KMS-11 (cell line): ENCODE data around the gene MYO18A.
A peak's percentile ranks its signal among the peaks of the same experiment; 100 is the strongest.

Experiments used
- H2AFZ ChIP-seq: fragments of 200-600 bp; sonication (generic); 2 replicates; pipeline ENCODE4 v1.6.1; 2016; ENCODE audit warnings: antibody characterized with exemption, mixed run types, low read depth
- H3K27ac ChIP-seq: fragments of 200-600 bp; sonication (generic); 2 replicates; pipeline ENCODE4 v1.6.1; 2016; ENCODE audit warnings: mild to moderate bottlenecking, mixed run types
- H3K27me3 ChIP-seq: fragments of 200-600 bp; sonication (generic); 2 replicates; pipeline ENCODE4 v1.6.1; 2017; ENCODE audit warnings: mild to moderate bottlenecking, low read depth, mixed run types, moderate library complexity; ENCODE audit not compliant: insufficient read depth
- H3K36me3 ChIP-seq: fragments of 200-600 bp; sonication (generic); 2 replicates; pipeline ENCODE4 v1.6.1; 2017; ENCODE audit warnings: mild to moderate bottlenecking, mixed run types; ENCODE audit not compliant: insufficient read depth
- H3K4me1 ChIP-seq: fragments of 200-600 bp; sonication (generic); 2 replicates; pipeline ENCODE4 v1.6.1; 2016; ENCODE audit warnings: mild to moderate bottlenecking, low read depth, mixed run types; ENCODE audit not compliant: poor library complexity, severe bottlenecking
- H3K4me2 ChIP-seq: fragments of 200-600 bp; sonication (generic); 2 replicates; pipeline ENCODE4 v1.7.0; 2016; ENCODE audit warnings: mild to moderate bottlenecking, mixed run types
- H3K4me3 ChIP-seq: fragments of 200-600 bp; sonication (generic); IDR thresholded peaks from 2 replicates; pipeline ENCODE4 v1.6.1; 2017; ENCODE audit warnings: low read depth, low read length, mixed read lengths; ENCODE audit not compliant: insufficient read depth
- H3K79me2 ChIP-seq: fragments of 200-600 bp; sonication (generic); 2 replicates; pipeline ENCODE4 v1.6.1; 2016; ENCODE audit warnings: low read depth, mixed run types; ENCODE audit not compliant: insufficient read depth
- H3K9ac ChIP-seq: fragments of 200-600 bp; sonication (generic); 2 replicates; pipeline ENCODE4 v1.6.1; 2016; ENCODE audit warnings: mild to moderate bottlenecking, mixed run types
- H4K20me1 ChIP-seq: fragments of 200-600 bp; sonication (generic); 2 replicates; pipeline ENCODE4 v1.6.1; 2016; ENCODE audit warnings: mild to moderate bottlenecking, mixed run types; ENCODE audit not compliant: insufficient read depth
- CTCF ChIP-seq: fragments of 200-600 bp; sonication (generic); conservative IDR thresholded peaks from 2 replicates; pipeline ENCODE4 v1.6.1; 2017; ENCODE audit warnings: low read depth, mild to moderate bottlenecking, antibody characterized with exemption, low read length, moderate library complexity, mixed read lengths

The MYO18A gene

GRCh38 chr17:29046473-29046839 is 133.7 kb downstream of the MYO18A start:
- Histone ChIP-seq H3K27me3 (no peaks in the 10 kb centered on the region), H3K36me3 (no peaks in the 10 kb centered on the region), H3K4me2 (no peak overlapping the region), H3K4me1 (peaks cover 17% of the 10 kb centered on the region), H4K20me1 (no peaks in the 10 kb centered on the region), H3K27ac (no peak overlapping the region), H2AFZ (no peak overlapping the region), H3K4me3 (no peak overlapping the region), H3K79me2 (no peaks in the 10 kb centered on the region), H3K9ac (no peak overlapping the region)
- no peak for TF ChIP-seq CTCF

- Histone ChIP-seq H3K4me3 (no peak overlapping the region), H3K27ac (no peak overlapping the region), H3K4me2 (no peak overlapping the region), H3K79me2 (no peaks in the 10 kb centered on the region), H2AFZ (no peak overlapping the region), H3K27me3 (no peaks in the 10 kb centered on the region), H3K36me3 (no peaks in the 10 kb centered on the region), H3K9ac (no peak overlapping the region), H4K20me1 (no peaks in the 10 kb centered on the region), H3K4me1 (peaks cover 17% of the 10 kb centered on the region)
- no peak for TF ChIP-seq CTCF
Observed at GRCh38 chr17:29045734-29046472, 134.3 kb downstream of the MYO18A start.

GRCh38 chr17:29045026-29045425 is 135.2 kb downstream of the MYO18A start:
- no peaks in the 10 kb centered on the region for H3K36me3 ChIP-seq
- H2AFZ ChIP-seq, result no peak overlapping the region
- no peaks in the 10 kb centered on the region for H4K20me1 ChIP-seq
- H3K4me3 ChIP-seq, result no peak overlapping the region
- no peaks in the 10 kb centered on the region for H3K27me3 ChIP-seq
- no peak for TF ChIP-seq CTCF
- no peak overlapping the region for H3K27ac ChIP-seq
- no peaks in the 10 kb centered on the region for H3K79me2 ChIP-seq
- peaks cover 17% of the 10 kb centered on the region for H3K4me1 ChIP-seq
- H3K4me2 ChIP-seq, result no peak overlapping the region
- no peak overlapping the region for H3K9ac ChIP-seq

GRCh38 chr17:29043539-29044145 is 136.6 kb downstream of the MYO18A start:
- peak overlapping the region; percentile 72; the same call in 1 of the 2 replicates for H3K4me2 ChIP-seq
- H3K4me3 ChIP-seq, result no peak overlapping the region
- TF ChIP-seq CTCF, result no peak
- H3K4me1 ChIP-seq, result peaks cover 17% of the 10 kb centered on the region
- no peak overlapping the region for H3K9ac ChIP-seq
- no peak overlapping the region for H2AFZ ChIP-seq
- no peaks in the 10 kb centered on the region for H4K20me1 ChIP-seq
- no peaks in the 10 kb centered on the region for H3K79me2 ChIP-seq
- H3K27me3 ChIP-seq, result peaks cover 3% of the 10 kb centered on the region; the same call in 1 of the 2 replicates
- H3K27ac ChIP-seq, result no peak overlapping the region
- H3K36me3 ChIP-seq, result no peaks in the 10 kb centered on the region
